Epithelial cell of proximal tubule (primary cell): ENCODE data around the gene UNC119B. TPM values are rescaled to one million over a fixed set of nuclear protein-coding genes. Genes with fewer than 3 reads are reported as not detected.

Source experiments
- DNase-seq: peaks from one replicate; pipeline ENCODE4 v3.0.0-alpha.2; 2011; ENCODE audit warnings: low read depth
- H3K4me3 ChIP-seq: 2 replicates; pipeline ENCODE4 v1.5.1; 2011; ENCODE audit warnings: low read depth, mild to moderate bottlenecking, low read length
- CTCF ChIP-seq: conservative IDR thresholded peaks from 2 replicates; pipeline ENCODE4 v1.5.1; 2012; ENCODE audit warnings: low read depth, mild to moderate bottlenecking, low read length
- total RNA-seq: library from RNA; depleted of rRNA; stranded (reverse); fragments of >200 nt; gene quantifications from 2 replicates; pipeline ENCODE4 v1.2.3, GENCODE V29; 2015

The UNC119B gene
- total RNA-seq, result 14.9 and 22.4 TPM in 2 replicates

GRCh38 chr12:120710031-120710804, at the start of gene UNC119B:
Gene UNC119B (plus strand): TSS chr12:120710458. CDS start chr12:120710475, 17 bp downstream.
- no peak for DNase-seq
- peak within 1 kb of the TSS; percentile 79 for H3K4me3 ChIP-seq
- TF ChIP-seq CTCF, result no peak

GRCh38 chr12:120661432-120661831, 48.8 kb upstream of the UNC119B start:
- H3K4me3 ChIP-seq, result no peak overlapping the region
- TF ChIP-seq CTCF, result no peak
- no peak for DNase-seq

GRCh38 chr12:120662879-120663278, 47.4 kb upstream of the UNC119B start:
- no peak for DNase-seq
- no peak for TF ChIP-seq CTCF
- no peak overlapping the region for H3K4me3 ChIP-seq

GRCh38 chr12:120663741-120664140, 46.5 kb upstream of the UNC119B start:
- TF ChIP-seq CTCF, result no peak

GRCh38 chr12:120666571-120667390, 43.5 kb upstream of the UNC119B start:
- H3K4me3 ChIP-seq, result no peak overlapping the region
- DNase-seq, result no peak
- TF ChIP-seq CTCF, result no peak

More at GRCh38 chr12:120663741-120664140, 46.5 kb upstream of the UNC119B start:
- no peak for DNase-seq
- H3K4me3 ChIP-seq, result no peak overlapping the region

GRCh38 chr12:120668091-120668867, 42.0 kb upstream of the UNC119B start:
- H3K4me3 ChIP-seq, result no peak overlapping the region
- TF ChIP-seq CTCF, result no peak
- no peak for DNase-seq
